ENCODE measurements around the gene SV2B. TPM values are rescaled to one million over a fixed set of nuclear protein-coding genes. Genes with fewer than 3 reads are reported as not detected.
"Not testable (repeated sequence)": the region's sequence is repeated elsewhere in the genome, so short reads cannot be mapped to it uniquely, and the experiment has no call there.

Gene SV2B
- total RNA-seq, 1 experiment from 2014 or later: 3.9 TPM

GRCh38 chr15:91342097-91342496 lies 242.0 kb downstream of the SV2B start:
- no peaks in the 10 kb centered on the region for H3K4me1 ChIP-seq (ENCODE audit: insufficient read depth, low read length, poor library complexity, severe bottlenecking)
- no peaks in the 10 kb centered on the region for H3K36me3 ChIP-seq (ENCODE audit: insufficient read depth, low read length, poor library complexity, severe bottlenecking)
- intact Hi-C loops (cut with micrococcal nuclease; ENCODE audit: unreplicated experiment): no loop called here
- no peak for DNase-seq (ENCODE audit: low spot score)
- CTCF ChIA-PET: no interaction called here
- POLR2A ChIA-PET (ENCODE audit: low non-redundant PET): no interaction called here
- TF ChIP-seq EZH2 (IDR thresholded peaks at IDR 0.05; ENCODE audit: borderline replicate concordance, low read depth, low read length, poor library complexity, severe bottlenecking): no peak
- no peak for TF ChIP-seq CTCF (conservative IDR thresholded peaks at IDR 0.05; ENCODE audit: low read depth, low read length)
- H3K27ac ChIP-seq (ENCODE audit: low read depth, low read length, poor library complexity, severe bottlenecking): no peak overlapping the region
- H3K4me3 ChIP-seq (ENCODE audit: low read depth, low read length, poor library complexity, severe bottlenecking): no peak overlapping the region
- no peaks in the 10 kb centered on the region for H3K27me3 ChIP-seq (replicated peaks; ENCODE audit: insufficient read depth, low read depth, low read length, poor library complexity)
- no peaks in the 10 kb centered on the region for H3K9me3 ChIP-seq (ENCODE audit: low read depth, low read length, poor library complexity, severe bottlenecking)
- BruUV-seq (replicated peaks): no TSS peak

- H3K4me3 ChIP-seq (ENCODE audit: low read depth, low read length, poor library complexity, severe bottlenecking); CTCF ChIA-PET; H3K4me1 ChIP-seq (ENCODE audit: insufficient read depth, low read length, poor library complexity, severe bottlenecking); H3K9me3 ChIP-seq (ENCODE audit: low read depth, low read length, poor library complexity, severe bottlenecking); BruUV-seq (replicated peaks); DNase-seq (ENCODE audit: low spot score); H3K27me3 ChIP-seq (replicated peaks; ENCODE audit: insufficient read depth, low read depth, low read length, poor library complexity); H3K27ac ChIP-seq (ENCODE audit: low read depth, low read length, poor library complexity, severe bottlenecking); POLR2A ChIA-PET (ENCODE audit: low non-redundant PET); intact Hi-C loops (cut with micrococcal nuclease; ENCODE audit: unreplicated experiment); H3K36me3 ChIP-seq (ENCODE audit: insufficient read depth, low read length, poor library complexity, severe bottlenecking): not testable (repeated sequence)
These were observed 244.9 kb downstream of the SV2B start for GRCh38 chr15:91344912-91345311.

- Histone ChIP-seq H3K4me1 (ENCODE audit: insufficient read depth, low read length, poor library complexity, severe bottlenecking) (no peaks in the 10 kb centered on the region), H3K9me3 (ENCODE audit: low read depth, low read length, poor library complexity, severe bottlenecking) (no peaks in the 10 kb centered on the region), H3K27me3 (replicated peaks; ENCODE audit: insufficient read depth, low read depth, low read length, poor library complexity) (peaks cover 4% of the 10 kb centered on the region), H3K27ac (ENCODE audit: low read depth, low read length, poor library complexity, severe bottlenecking) (no peak overlapping the region), H3K36me3 (ENCODE audit: insufficient read depth, low read length, poor library complexity, severe bottlenecking) (no peaks in the 10 kb centered on the region), H3K4me3 (ENCODE audit: low read depth, low read length, poor library complexity, severe bottlenecking) (no peak overlapping the region)
- no peak for DNase-seq (ENCODE audit: low spot score)
- CTCF ChIA-PET: no interaction called here
- TF ChIP-seq CTCF (conservative IDR thresholded peaks at IDR 0.05; ENCODE audit: low read depth, low read length) (no peak), EZH2 (IDR thresholded peaks at IDR 0.05; ENCODE audit: borderline replicate concordance, low read depth, low read length, poor library complexity, severe bottlenecking) (no peak)
- no TSS peak for BruUV-seq (replicated peaks)
- intact Hi-C loops (cut with micrococcal nuclease; ENCODE audit: unreplicated experiment): no loop called here
- POLR2A ChIA-PET (ENCODE audit: low non-redundant PET): no interaction called here
These were observed 245.7 kb downstream of the SV2B start for GRCh38 chr15:91345736-91346135.

DNA sequence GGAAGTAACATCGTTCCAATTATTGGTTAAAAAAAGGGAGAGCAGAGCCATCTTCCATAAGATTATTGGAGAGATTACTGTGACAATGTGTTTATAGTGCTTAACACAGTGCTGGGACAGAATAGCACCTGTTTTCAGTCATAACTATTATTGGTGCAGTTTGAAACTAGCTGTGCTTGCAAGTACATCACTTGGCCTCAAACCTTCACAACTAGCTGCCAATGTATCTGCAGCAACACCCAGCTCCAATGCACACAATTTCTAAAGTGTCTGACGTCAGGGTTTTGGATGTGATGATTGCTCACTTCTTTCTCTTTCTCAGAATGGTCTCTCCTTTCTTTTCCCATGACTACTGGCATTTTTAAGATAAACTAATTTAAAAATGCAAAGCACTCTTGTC lies 246.2 kb downstream of the SV2B start:
- no TSS peak for BruUV-seq (replicated peaks)
- H3K4me3 ChIP-seq (ENCODE audit: low read depth, low read length, poor library complexity, severe bottlenecking): no peak overlapping the region
- H3K36me3 ChIP-seq (ENCODE audit: insufficient read depth, low read length, poor library complexity, severe bottlenecking): no peaks in the 10 kb centered on the region
- no peak for DNase-seq (ENCODE audit: low spot score)
- no peaks in the 10 kb centered on the region for H3K4me1 ChIP-seq (ENCODE audit: insufficient read depth, low read length, poor library complexity, severe bottlenecking)
- H3K9me3 ChIP-seq (ENCODE audit: low read depth, low read length, poor library complexity, severe bottlenecking): no peaks in the 10 kb centered on the region
- intact Hi-C loops (cut with micrococcal nuclease; ENCODE audit: unreplicated experiment): no loop called here
- POLR2A ChIA-PET (ENCODE audit: low non-redundant PET): no interaction called here
- H3K27ac ChIP-seq (ENCODE audit: low read depth, low read length, poor library complexity, severe bottlenecking): no peak overlapping the region
- no peak for TF ChIP-seq CTCF (conservative IDR thresholded peaks at IDR 0.05; ENCODE audit: low read depth, low read length)
- CTCF ChIA-PET: no interaction called here
- H3K27me3 ChIP-seq (replicated peaks; ENCODE audit: insufficient read depth, low read depth, low read length, poor library complexity): peaks cover 4% of the 10 kb centered on the region

All from A673 (cell line).